ENCODE results near the gene MARCKSL1.
"Not testable (repeated sequence)": the region's sequence is repeated elsewhere in the genome, so short reads cannot be mapped to it uniquely, and the experiment has no call there.

DNA sequence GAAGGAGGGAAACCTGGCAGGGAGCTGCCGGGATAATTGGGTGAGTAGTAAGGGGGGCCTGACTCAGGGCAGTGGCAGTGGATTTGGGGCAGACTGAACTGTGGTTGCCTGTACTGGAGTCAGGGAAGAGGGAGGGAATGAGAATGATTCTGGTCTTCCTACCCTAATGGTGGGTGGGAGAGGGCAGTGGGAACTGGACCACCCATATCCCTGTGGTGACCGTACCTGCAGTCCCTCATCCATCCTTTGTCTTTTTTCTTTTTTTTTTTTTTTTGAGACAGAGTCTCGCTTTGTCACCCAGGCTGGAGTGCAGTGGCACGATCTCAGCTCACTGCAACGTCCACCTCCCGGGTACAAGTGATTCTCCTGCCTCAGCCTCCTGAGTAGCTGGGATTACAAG lies 19.7 kb upstream of the MARCKSL1 start:
- TF ChIP-seq, protein P1, sequence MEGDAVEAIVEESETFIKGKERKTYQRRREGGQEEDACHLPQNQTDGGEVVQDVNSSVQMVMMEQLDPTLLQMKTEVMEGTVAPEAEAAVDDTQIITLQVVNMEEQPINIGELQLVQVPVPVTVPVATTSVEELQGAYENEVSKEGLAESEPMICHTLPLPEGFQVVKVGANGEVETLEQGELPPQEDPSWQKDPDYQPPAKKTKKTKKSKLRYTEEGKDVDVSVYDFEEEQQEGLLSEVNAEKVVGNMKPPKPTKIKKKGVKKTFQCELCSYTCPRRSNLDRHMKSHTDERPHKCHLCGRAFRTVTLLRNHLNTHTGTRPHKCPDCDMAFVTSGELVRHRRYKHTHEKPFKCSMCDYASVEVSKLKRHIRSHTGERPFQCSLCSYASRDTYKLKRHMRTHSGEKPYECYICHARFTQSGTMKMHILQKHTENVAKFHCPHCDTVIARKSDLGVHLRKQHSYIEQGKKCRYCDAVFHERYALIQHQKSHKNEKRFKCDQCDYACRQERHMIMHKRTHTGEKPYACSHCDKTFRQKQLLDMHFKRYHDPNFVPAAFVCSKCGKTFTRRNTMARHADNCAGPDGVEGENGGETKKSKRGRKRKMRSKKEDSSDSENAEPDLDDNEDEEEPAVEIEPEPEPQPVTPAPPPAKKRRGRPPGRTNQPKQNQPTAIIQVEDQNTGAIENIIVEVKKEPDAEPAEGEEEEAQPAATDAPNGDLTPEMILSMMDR (IDR thresholded peaks at IDR 0.05), result not testable (repeated sequence)
- TF ChIP-seq POLR2A (IDR thresholded peaks at IDR 0.05), result not testable (repeated sequence)

All from lower leg skin (tissue), 3 donors.